Measurements from ENCODE around the gene SARDH.
A peak's percentile ranks its signal among the peaks of the same experiment; 100 is the strongest.
"Not testable (repeated sequence)": the region's sequence is repeated elsewhere in the genome, so short reads cannot be mapped to it uniquely, and the experiment has no call there.

Gene SARDH

GRCh38 chr9:133685653-133686609, 52.2 kb downstream of the SARDH start:
- no peak for DNase-seq (ENCODE audit: low spot score)

GRCh38 chr9:133684936-133685361, 53.2 kb downstream of the SARDH start:
- no peak for DNase-seq (ENCODE audit: low spot score)

GRCh38 chr9:133684121-133684935, 53.8 kb downstream of the SARDH start:
- DNase-seq (ENCODE audit: low spot score), result no peak

GRCh38 chr9:133683586-133684120, 54.5 kb downstream of the SARDH start:
- peak; percentile 89 for DNase-seq (ENCODE audit: low spot score)

- DNase-seq (ENCODE audit: low spot score), result no peak
Observed at GRCh38 chr9:133682818-133683585, 55.1 kb downstream of the SARDH start.

GRCh38 chr9:133681658-133682306, 56.4 kb downstream of the SARDH start:
- DNase-seq (ENCODE audit: low spot score), result no peak

GRCh38 chr9:133680976-133681657, 57.0 kb downstream of the SARDH start:
- no peak for DNase-seq (ENCODE audit: low spot score)

GRCh38 chr9:133680250-133680975, 57.7 kb downstream of the SARDH start:
- no peak for DNase-seq (ENCODE audit: low spot score)

GRCh38 chr9:133679466-133680061, 58.6 kb downstream of the SARDH start:
- no peak for DNase-seq (ENCODE audit: low spot score)

- DNase-seq (ENCODE audit: low spot score), result no peak
Observed at GRCh38 chr9:133679056-133679455, 59.1 kb downstream of the SARDH start.

GRCh38 chr9:133677126-133678010, 60.8 kb downstream of the SARDH start:
- DNase-seq (ENCODE audit: low spot score), result no peak

- DNase-seq (ENCODE audit: low spot score), result no peak
Observed at GRCh38 chr9:133676450-133676849, 61.7 kb downstream of the SARDH start.

- not testable (repeated sequence) for DNase-seq (ENCODE audit: low spot score)
Observed at GRCh38 chr9:133675796-133676195, 62.4 kb downstream of the SARDH start.

- DNase-seq (ENCODE audit: low spot score), result no peak
Observed at GRCh38 chr9:133674091-133674490, 64.1 kb downstream of the SARDH start.

- DNase-seq (ENCODE audit: low spot score), result no peak
Observed at GRCh38 chr9:133673258-133673655, 64.9 kb downstream of the SARDH start.

- DNase-seq (ENCODE audit: low spot score), result no peak
Observed at GRCh38 chr9:133672503-133673257, 65.5 kb downstream of the SARDH start.

- no peak for DNase-seq (ENCODE audit: low spot score)
Observed at GRCh38 chr9:133671371-133671770, 66.8 kb downstream of the SARDH start.

GRCh38 chr9:133670466-133670865, 67.7 kb downstream of the SARDH start:
- DNase-seq (ENCODE audit: low spot score), result no peak
